C4-2B (cell line): ENCODE results near the gene CHPT1.

Source experiments
- CTCF ChIP-seq: fragments of 450-650 bp; conservative IDR thresholded peaks from 2 replicates; pipeline ENCODE4 v1.5.1; 2017; ENCODE audit warnings: mild to moderate bottlenecking
- ZFX ChIP-seq: fragments of 450-650 bp; IDR thresholded peaks from 2 replicates; pipeline ENCODE4 v1.6.1; 2017

- no peak for TF ChIP-seq CTCF
- TF ChIP-seq ZFX: no peak
Measured at GRCh38 chr12:101680647-101681046, 16.8 kb upstream of the CHPT1 start.
